ENCODE results near the gene OTUD6A.

- no peak for TF ChIP-seq CTCF (IDR thresholded peaks at IDR 0.05; ENCODE audit: low read depth, low read length)
- TF ChIP-seq EZH2phosphoT487 (IDR thresholded peaks at IDR 0.05; ENCODE audit: low read depth) = no peak
Observed at GRCh38 chrX:70054391-70054790, 7.9 kb upstream of the OTUD6A start.
